Upper lobe of right lung (tissue), 1 donor: ENCODE data around the gene CELSR1. TPM values are rescaled to one million over a fixed set of nuclear protein-coding genes. Genes with fewer than 3 reads are reported as not detected.

ENCODE experiments used
- ATAC-seq: fragments of 200-7000 bp; cut with Tn5 transposase; one replicate; pipeline ENCODE4 v1.9.1; 2020; ENCODE audit warnings: mild to moderate bottlenecking, moderate library complexity
- DNase-seq: peaks from one replicate; pipeline ENCODE4 v3.0.0-alpha.2; 2020
- H3K27ac ChIP-seq: fragments of 200-600 bp; one replicate; pipeline ENCODE4 v1.8.0; 2022
- H3K27me3 ChIP-seq: fragments of 200-600 bp; one replicate; pipeline ENCODE4 v1.8.0; 2022; ENCODE audit warnings: mild to moderate bottlenecking
- H3K36me3 ChIP-seq: fragments of 200-600 bp; one replicate; pipeline ENCODE4 v1.8.0; 2022
- H3K4me1 ChIP-seq: fragments of 200-600 bp; one replicate; pipeline ENCODE4 v1.8.0; 2022
- H3K4me3 ChIP-seq: fragments of 200-600 bp; one replicate; pipeline ENCODE4 v1.8.0; 2022; ENCODE audit warnings: mild to moderate bottlenecking
- H3K9me3 ChIP-seq: fragments of 200-600 bp; one replicate; pipeline ENCODE4 v1.8.0; 2022
- intact Hi-C: fragments of 100-400 bp; cut with DNase I; formaldehyde crosslinking; loops from one replicate; pipeline ENCODE4 v1.11.0; 2022
- total RNA-seq: library from RNA; stranded (reverse); fragmentation: NEBNext Ultra II Directional; extraction: Animal tissue kit (Norgen Biotek cat#: 25700); gene quantifications from one replicate; pipeline ENCODE4 v1.2.1, GENCODE V29; 2021
- TF ChIP-seq, protein P1 (sequence below): fragments of 200-600 bp; IDR thresholded peaks from one replicate; pipeline ENCODE4 v1.8.0; 2022; ENCODE audit warnings: antibody characterized with exemption
- donor health status: DM: no; HTN: yes; CAD: no; lungs with severe emphysema.

Gene CELSR1
- total RNA-seq, 1 donor from 2014 or later: 53.5 TPM

DNA sequence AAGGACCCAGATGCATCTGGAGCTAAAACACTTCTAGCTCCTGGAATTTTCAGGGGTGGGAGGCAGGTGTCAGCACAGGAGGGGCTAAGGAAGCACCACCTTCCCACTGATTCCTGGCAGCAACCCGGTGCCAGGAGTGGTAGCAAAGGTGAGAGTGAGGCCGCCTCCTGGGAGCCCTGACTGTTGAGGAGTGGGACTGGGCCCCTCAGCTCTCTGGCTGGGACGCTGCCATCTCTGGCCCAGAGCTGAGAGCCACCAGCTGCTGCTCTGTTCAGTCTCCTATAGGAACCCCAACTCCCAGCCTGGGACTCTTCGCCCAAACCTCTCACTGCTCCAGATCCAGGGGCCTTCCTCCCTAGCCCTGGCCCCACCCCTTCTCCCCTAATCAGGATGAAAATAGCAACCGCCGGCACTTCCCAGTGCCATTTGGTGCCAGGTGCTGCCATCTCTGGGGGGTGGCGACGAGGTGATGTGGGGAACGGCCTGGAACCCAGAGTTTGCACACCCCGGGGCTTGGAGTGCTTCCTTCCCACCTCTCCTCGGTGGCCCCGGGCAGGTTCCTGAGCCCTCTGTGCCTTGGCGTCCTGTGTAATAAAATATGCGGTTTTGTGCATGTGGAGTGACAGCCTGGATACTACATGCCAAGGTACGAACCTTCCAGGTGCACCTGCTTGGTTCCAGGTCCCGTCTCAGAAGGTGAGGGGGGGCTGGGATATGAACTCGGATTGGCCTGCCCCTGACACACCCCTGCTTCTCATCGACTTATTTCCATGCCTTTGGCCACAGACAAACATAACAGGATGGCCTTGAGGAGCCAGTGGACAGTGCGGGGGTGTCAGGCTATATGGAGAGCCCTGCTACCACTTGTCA is 35.7 kb upstream of the CELSR1 start:
- Histone ChIP-seq H3K9me3 (peaks cover 11% of the 10 kb centered on the region), H3K27me3 (no peaks in the 10 kb centered on the region), H3K36me3 (no peaks in the 10 kb centered on the region), H3K4me1 (peaks cover 20% of the 10 kb centered on the region), H3K4me3 (no peak overlapping the region), H3K27ac (no peak overlapping the region)
- intact Hi-C loops: no loop called here
- DNase-seq: no peak
- TF ChIP-seq, protein P1, sequence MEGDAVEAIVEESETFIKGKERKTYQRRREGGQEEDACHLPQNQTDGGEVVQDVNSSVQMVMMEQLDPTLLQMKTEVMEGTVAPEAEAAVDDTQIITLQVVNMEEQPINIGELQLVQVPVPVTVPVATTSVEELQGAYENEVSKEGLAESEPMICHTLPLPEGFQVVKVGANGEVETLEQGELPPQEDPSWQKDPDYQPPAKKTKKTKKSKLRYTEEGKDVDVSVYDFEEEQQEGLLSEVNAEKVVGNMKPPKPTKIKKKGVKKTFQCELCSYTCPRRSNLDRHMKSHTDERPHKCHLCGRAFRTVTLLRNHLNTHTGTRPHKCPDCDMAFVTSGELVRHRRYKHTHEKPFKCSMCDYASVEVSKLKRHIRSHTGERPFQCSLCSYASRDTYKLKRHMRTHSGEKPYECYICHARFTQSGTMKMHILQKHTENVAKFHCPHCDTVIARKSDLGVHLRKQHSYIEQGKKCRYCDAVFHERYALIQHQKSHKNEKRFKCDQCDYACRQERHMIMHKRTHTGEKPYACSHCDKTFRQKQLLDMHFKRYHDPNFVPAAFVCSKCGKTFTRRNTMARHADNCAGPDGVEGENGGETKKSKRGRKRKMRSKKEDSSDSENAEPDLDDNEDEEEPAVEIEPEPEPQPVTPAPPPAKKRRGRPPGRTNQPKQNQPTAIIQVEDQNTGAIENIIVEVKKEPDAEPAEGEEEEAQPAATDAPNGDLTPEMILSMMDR: no peak
- no peak for ATAC-seq

DNA sequence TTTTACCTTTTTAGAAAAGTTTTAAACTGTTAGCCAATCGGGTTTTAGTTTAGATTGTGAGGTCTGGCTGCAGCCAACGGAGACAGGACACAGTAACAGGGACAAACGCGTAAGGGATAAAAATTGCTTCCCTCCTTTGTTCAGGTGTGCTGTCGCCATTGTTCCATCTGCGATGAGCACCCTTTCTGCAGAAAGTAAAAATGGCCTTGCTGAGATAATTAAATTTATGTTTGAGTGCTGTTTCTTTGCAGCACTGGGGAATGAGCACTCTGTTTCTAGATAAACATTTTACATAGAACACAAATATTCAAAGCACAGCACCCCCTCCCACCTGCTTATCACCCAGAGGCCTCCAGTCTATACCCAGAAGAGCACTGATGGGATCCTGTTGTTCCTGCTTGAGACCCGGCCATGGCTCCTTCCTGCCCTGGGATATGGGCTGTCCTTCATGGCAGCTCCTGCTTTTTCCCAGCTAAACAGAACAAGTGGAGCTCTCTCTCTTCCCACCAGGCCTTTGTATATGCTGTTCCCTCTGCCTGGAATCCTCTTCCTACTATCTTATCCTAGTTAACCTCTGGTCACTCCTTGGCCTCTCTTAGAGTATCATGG is 34.3 kb upstream of the CELSR1 start:
- TF ChIP-seq, protein P1: no peak
- peaks cover 15% of the 10 kb centered on the region for H3K4me1 ChIP-seq
- H3K27me3 ChIP-seq: no peaks in the 10 kb centered on the region
- no peak for ATAC-seq
- H3K4me3 ChIP-seq: no peak overlapping the region
- DNase-seq: no peak
- H3K27ac ChIP-seq: no peak overlapping the region
- H3K9me3 ChIP-seq: peaks cover 11% of the 10 kb centered on the region
- H3K36me3 ChIP-seq: no peaks in the 10 kb centered on the region
- intact Hi-C loops: no loop called here

DNA sequence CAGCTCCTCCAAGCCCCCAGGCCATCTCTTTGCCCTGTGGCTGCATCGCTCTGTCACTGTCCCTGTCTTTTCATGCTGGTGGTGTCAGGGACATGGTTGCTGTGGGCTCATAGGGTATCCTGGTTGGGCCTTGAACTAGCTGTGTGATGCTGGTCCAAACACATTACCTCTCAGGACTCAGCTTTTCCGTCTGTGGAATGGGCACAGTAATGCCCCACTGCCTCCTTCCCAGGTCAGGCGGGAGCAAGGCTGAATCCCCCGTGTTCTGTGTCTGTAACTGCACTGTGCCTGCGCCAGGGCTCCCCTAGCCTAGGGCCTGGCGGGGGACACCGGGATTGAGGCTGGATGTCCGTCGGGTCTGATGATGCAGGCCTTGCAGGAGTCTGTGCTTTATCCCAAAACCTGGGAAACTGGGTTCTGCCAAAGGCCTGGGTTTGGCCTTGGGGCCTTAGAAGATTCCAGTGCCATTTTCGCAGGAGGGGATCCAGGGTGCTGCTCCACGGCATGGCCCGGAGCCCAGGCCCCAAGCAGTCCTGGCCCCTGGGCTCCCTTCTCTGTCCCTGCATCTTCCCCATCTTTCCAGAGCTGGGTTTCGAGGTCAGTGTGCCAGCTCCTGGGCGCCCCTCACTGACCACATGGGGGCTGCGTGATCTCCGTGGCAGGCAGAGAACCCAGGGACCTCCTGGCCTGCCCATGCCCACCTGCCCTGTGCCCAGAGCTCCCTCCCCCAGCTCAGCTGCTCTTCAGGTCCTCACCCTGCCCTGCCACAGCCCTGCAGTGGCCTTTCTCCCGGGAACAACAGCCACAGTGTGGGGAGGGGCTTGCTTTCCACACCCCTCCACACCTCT is 32.7 kb upstream of the CELSR1 start:
- no peak for DNase-seq
- no peak overlapping the region for H3K4me3 ChIP-seq
- peaks cover 2% of the 10 kb centered on the region for H3K4me1 ChIP-seq
- no peaks in the 10 kb centered on the region for H3K36me3 ChIP-seq
- intact Hi-C loops: no loop called here
- no peaks in the 10 kb centered on the region for H3K27me3 ChIP-seq
- peaks cover 11% of the 10 kb centered on the region for H3K9me3 ChIP-seq
- no peak overlapping the region for H3K27ac ChIP-seq
- no peak for ATAC-seq
- TF ChIP-seq, protein P1: no peak

DNA sequence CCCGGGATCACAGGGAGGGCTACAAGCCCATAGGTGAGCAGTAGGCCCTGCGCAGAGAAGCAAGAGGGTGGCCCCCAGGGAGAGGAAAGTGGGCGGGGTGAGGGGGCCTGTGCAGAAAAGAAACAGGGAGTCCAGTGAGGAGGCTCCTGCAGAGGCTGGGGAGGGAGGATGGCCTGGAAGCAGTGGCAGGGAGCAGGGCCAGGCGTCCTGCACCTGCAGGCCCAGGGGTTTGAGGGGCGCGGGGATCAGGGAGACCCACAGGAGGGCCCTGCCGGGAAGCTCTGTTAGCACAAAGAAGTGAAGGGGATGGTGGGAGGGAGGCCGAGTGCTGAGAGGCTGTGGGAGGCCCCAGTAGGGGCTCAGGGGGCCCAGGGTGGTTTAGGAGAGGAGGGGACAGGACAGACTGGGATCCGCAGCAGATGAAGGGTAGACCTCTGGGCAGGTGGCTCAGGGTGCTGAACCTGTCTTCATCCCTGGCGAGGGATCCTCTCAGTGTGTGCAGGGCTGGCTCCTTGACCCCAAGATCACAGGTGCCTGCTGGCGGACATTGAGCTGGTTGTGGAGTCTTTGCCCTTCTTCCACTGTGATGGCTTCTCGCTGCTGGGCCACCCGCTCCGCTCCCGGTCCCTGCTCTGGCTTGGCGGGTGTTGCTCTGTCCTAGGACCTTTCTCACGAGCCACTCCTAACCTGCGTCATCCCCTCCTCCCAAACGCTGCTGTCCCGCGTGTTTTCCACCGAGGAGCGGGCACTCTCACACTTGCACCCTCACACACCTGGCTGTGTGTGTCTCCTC is 31.8 kb upstream of the CELSR1 start:
- ATAC-seq: no peak
- TF ChIP-seq, protein P1: no peak
- H3K4me1 ChIP-seq: no peaks in the 10 kb centered on the region
- no peaks in the 10 kb centered on the region for H3K27me3 ChIP-seq
- peaks cover 11% of the 10 kb centered on the region for H3K9me3 ChIP-seq
- intact Hi-C loops: no loop called here
- no peak for DNase-seq
- no peak overlapping the region for H3K4me3 ChIP-seq
- H3K36me3 ChIP-seq: no peaks in the 10 kb centered on the region
- no peak overlapping the region for H3K27ac ChIP-seq

DNA sequence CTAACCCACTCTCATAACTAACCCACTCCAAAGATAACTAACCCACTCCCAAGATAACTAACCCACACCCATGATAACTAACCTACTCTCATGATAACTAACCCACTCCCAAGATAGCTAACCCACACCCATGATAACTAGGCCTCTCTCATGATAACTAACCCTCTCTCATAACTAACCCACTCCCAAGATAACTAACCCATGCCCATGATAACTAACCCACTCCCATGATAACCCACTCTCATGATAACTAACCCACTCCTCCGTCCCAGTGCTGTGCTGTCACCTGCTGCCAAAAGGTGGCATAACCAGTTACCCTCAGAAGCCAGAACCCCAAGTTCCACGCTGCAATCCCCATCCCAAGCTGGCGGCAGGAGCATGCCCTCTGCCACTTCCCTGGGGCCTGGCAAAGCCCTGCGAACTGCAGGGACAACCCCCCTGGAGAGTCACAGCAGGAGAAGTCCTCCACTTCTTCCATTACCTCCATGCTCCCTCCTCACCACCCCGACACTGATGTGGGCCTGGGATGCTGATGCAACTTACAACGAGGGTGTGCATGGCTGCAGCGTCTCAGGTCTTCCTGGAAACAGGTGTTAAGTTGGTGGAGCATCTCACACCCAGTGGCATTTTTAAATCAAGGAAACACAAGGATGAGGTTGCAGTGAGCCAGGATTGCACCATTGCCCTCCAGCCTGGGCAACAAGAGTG is 30.8 kb upstream of the CELSR1 start:
- no peak for ATAC-seq
- peaks cover 11% of the 10 kb centered on the region for H3K9me3 ChIP-seq
- intact Hi-C loops: no loop called here
- H3K27me3 ChIP-seq: no peaks in the 10 kb centered on the region
- H3K4me3 ChIP-seq: no peak overlapping the region
- peaks cover 9% of the 10 kb centered on the region for H3K4me1 ChIP-seq
- DNase-seq: no peak
- no peak overlapping the region for H3K27ac ChIP-seq
- no peaks in the 10 kb centered on the region for H3K36me3 ChIP-seq
- TF ChIP-seq, protein P1: no peak
